Neural progenitor cell (in vitro differentiated cells): ENCODE measurements around the gene TACR2. TPM values are rescaled to one million over a fixed set of nuclear protein-coding genes. Genes with fewer than 3 reads are reported as not detected.

Source experiments
- DNase-seq: peaks from one replicate; pipeline ENCODE4 v3.0.0-alpha.2; 2016; ENCODE audit warnings: low spot score
- H2AFZ ChIP-seq: fragments of 200-600 bp; sonication (generic); replicated peaks from 2 replicates; pipeline ENCODE4 v1.6.1; 2016; ENCODE audit warnings: antibody characterized with exemption
- H3F3A ChIP-seq: fragments of 200-600 bp; sonication (generic); 2 replicates; pipeline ENCODE4 v1.6.1; 2016; ENCODE audit warnings: antibody characterized with exemption, low read depth
- H3K27ac ChIP-seq: fragments of 200-600 bp; sonication (generic); 2 replicates; pipeline ENCODE4 v1.5.1; 2016; ENCODE audit warnings: mild to moderate bottlenecking
- H3K27me3 ChIP-seq: fragments of 200-600 bp; sonication (generic); 2 replicates; pipeline ENCODE4 v1.6.1; 2016; ENCODE audit warnings: mild to moderate bottlenecking, moderate library complexity
- H3K36me3 ChIP-seq: fragments of 200-600 bp; sonication (generic); 2 replicates; pipeline ENCODE4 v1.5.1; 2016
- H3K4me1 ChIP-seq: fragments of 200-600 bp; sonication (generic); 2 replicates; pipeline ENCODE4 v1.6.1; 2016; ENCODE audit warnings: mixed run types
- H3K4me2 ChIP-seq: fragments of 200-600 bp; sonication (generic); 2 replicates; pipeline ENCODE4 v1.6.1; 2016
- H3K4me3 ChIP-seq: fragments of 200-600 bp; sonication (generic); 2 replicates; pipeline ENCODE4 v1.5.1; 2016
- H3K79me2 ChIP-seq: fragments of 200-600 bp; sonication (generic); 2 replicates; pipeline ENCODE4 v1.6.1; 2016; ENCODE audit warnings: low read depth
- H3K9ac ChIP-seq: fragments of 200-600 bp; sonication (generic); 2 replicates; pipeline ENCODE4 v1.6.1; 2016
- H3K9me3 ChIP-seq: fragments of 200-600 bp; sonication (generic); 2 replicates; pipeline ENCODE4 v1.5.1; 2016; ENCODE audit warnings: low read depth
- H4K20me1 ChIP-seq: fragments of 200-600 bp; sonication (generic); 2 replicates; pipeline ENCODE4 v1.6.1; 2016; ENCODE audit warnings: low read depth
- H3K27ac Mint-ChIP-seq: 3 replicates; pipeline ENCODE4 v1.8.0; 2021; ENCODE audit warnings: mixed read lengths
- H3K27me3 Mint-ChIP-seq: 2 replicates; pipeline ENCODE4 v1.8.0; 2022; ENCODE audit warnings: low read depth, mild to moderate bottlenecking, inconsistent platforms, moderate library complexity, mixed read lengths; ENCODE audit not compliant: insufficient read depth
- H3K36me3 Mint-ChIP-seq: 3 replicates; pipeline ENCODE4 v1.8.0; 2021; ENCODE audit warnings: mixed read lengths
- H3K4me1 Mint-ChIP-seq: 3 replicates; pipeline ENCODE4 v1.8.0; 2021; ENCODE audit warnings: mixed read lengths
- H3K4me3 Mint-ChIP-seq: 3 replicates; pipeline ENCODE4 v1.8.0; 2021; ENCODE audit warnings: mild to moderate bottlenecking, moderate library complexity, mixed read lengths
- H3K9me3 Mint-ChIP-seq: 3 replicates; pipeline ENCODE4 v1.8.0; 2020; ENCODE audit warnings: mixed read lengths
- EZH2 ChIP-seq: fragments of 200-600 bp; sonication (generic); IDR thresholded peaks from 2 replicates; pipeline ENCODE4 v1.6.1; 2017; ENCODE audit warnings: antibody characterized with exemption, mild to moderate bottlenecking, moderate library complexity
- EZH2phosphoT487 ChIP-seq: fragments of 200-600 bp; sonication (generic); IDR thresholded peaks from 2 replicates; pipeline ENCODE4 v1.6.1; 2017; ENCODE audit warnings: antibody characterized with exemption
- total RNA-seq: library from RNA; depleted of rRNA; stranded (reverse); fragments of >200 nt; gene quantifications from 2 replicates; pipeline ENCODE4 v1.2.3, GENCODE V29; 2015; ENCODE audit warnings: low replicate concordance
- TF ChIP-seq, protein P1 (sequence below): fragments of 200-600 bp; sonication (generic); IDR thresholded peaks from 2 replicates; pipeline ENCODE4 v1.5.1; 2017; ENCODE audit warnings: antibody characterized with exemption, mild to moderate bottlenecking

Gene TACR2
- total RNA-seq, 1 donor from 2014 or later, result not detected

DNA sequence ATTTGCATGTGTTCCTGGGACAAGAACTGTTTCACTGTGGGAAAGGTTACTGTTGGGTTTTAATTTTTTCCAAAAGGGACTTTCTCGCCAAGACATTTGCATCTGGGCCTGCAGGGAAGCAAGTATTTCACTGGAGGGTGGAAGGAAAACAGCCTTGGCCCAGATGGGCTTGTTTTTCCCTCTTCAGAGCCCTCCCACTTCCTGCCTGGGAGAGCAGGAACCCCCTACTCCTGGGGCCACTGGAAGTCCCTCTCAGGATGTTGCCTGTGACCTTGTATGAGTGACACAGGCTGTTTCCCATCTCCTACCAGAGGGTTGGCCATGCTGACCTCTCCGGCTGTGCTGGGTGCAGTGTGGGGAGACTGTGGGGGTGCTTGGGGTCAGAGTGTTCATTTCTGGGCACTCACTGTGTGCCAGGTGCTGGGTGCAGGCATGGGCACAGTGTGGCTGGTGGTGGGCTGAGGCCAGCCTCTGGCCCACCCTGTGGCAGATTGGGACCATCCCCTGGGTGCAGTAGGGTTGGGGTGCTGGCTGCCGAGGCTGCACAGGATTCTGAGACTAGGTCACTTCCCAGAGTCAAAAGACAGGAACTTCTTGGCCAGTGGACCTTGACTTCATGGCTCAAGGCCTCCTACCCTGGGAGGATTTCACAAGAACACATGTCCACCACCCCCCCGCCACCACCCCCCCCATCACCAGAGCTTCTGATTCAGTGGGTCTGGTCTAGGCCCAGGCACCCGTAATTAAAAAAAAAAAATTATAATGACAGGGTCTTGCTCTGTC, 44.7 kb upstream of the TACR2 start:
- Histone ChIP-seq H3K27me3 (no peaks in the 10 kb centered on the region), H3K27ac (no peak overlapping the region), H2AFZ (no peak overlapping the region), H3K9me3 (no peaks in the 10 kb centered on the region), H3K36me3 (no peaks in the 10 kb centered on the region), H3K4me3 (no peak overlapping the region), H4K20me1 (no peaks in the 10 kb centered on the region), H3K9ac (no peak overlapping the region), H3K79me2 (no peaks in the 10 kb centered on the region), H3K4me1 (no peaks in the 10 kb centered on the region), H3K4me2 (no peak overlapping the region), H3F3A (no peaks in the 10 kb centered on the region)
- no peaks in the 10 kb centered on the region for H3K36me3 Mint-ChIP-seq
- TF ChIP-seq EZH2 (no peak), EZH2phosphoT487 (no peak)
- TF ChIP-seq, protein P1, sequence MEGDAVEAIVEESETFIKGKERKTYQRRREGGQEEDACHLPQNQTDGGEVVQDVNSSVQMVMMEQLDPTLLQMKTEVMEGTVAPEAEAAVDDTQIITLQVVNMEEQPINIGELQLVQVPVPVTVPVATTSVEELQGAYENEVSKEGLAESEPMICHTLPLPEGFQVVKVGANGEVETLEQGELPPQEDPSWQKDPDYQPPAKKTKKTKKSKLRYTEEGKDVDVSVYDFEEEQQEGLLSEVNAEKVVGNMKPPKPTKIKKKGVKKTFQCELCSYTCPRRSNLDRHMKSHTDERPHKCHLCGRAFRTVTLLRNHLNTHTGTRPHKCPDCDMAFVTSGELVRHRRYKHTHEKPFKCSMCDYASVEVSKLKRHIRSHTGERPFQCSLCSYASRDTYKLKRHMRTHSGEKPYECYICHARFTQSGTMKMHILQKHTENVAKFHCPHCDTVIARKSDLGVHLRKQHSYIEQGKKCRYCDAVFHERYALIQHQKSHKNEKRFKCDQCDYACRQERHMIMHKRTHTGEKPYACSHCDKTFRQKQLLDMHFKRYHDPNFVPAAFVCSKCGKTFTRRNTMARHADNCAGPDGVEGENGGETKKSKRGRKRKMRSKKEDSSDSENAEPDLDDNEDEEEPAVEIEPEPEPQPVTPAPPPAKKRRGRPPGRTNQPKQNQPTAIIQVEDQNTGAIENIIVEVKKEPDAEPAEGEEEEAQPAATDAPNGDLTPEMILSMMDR, result no peak
- DNase-seq, result no peak
- H3K9me3 Mint-ChIP-seq, result no peaks in the 10 kb centered on the region
- H3K4me3 Mint-ChIP-seq, result no peak overlapping the region
- peaks cover 11% of the 10 kb centered on the region for H3K27me3 Mint-ChIP-seq
- peak overlapping the region; percentile 66 for H3K27ac Mint-ChIP-seq
- H3K4me1 Mint-ChIP-seq, result peaks cover 30% of the 10 kb centered on the region

DNA sequence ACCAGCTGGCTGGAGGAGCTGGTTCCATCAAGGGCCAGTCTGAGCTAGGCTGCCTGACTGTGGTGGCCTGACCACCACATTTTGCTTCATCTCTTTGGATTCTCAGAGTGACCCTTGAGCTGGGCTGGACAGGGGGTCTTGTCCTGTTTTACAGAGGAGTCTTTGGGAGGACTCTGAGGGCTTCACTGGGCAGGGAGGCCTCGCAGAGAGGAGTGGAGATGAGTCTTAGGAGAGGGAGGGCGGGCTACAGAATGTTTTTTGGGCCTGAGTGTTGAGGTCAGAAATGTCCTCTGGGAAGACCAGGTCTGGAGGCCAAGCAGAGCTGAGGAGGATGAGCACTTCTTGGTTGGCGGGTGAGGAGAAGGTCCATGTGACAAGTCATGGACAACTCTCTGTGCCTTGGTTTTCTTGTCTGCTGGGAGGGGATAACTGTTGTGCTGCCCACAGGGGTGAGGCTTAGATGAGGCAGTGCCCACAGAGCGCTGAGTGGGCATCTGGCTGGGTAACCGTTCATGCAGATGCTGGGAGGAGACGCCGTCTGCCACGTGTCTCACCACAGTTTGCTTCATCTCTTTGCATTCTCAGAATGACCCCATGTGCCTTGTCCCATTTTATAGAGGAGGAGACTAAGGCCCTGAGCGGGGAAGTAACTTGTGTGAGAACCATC, 44.0 kb upstream of the TACR2 start:
- Mint-ChIP-seq H3K27ac (peak overlapping the region; percentile 66), H3K9me3 (no peaks in the 10 kb centered on the region), H3K4me3 (no peak overlapping the region), H3K36me3 (no peaks in the 10 kb centered on the region), H3K27me3 (peaks cover 8% of the 10 kb centered on the region), H3K4me1 (peaks cover 22% of the 10 kb centered on the region)
- Histone ChIP-seq H3K36me3 (no peaks in the 10 kb centered on the region), H3K27ac (no peak overlapping the region), H4K20me1 (no peaks in the 10 kb centered on the region), H3K4me3 (no peak overlapping the region), H3F3A (no peaks in the 10 kb centered on the region), H3K9me3 (no peaks in the 10 kb centered on the region), H2AFZ (no peak overlapping the region), H3K9ac (no peak overlapping the region), H3K4me1 (no peaks in the 10 kb centered on the region), H3K27me3 (no peaks in the 10 kb centered on the region), H3K79me2 (no peaks in the 10 kb centered on the region), H3K4me2 (no peak overlapping the region)
- no peak for DNase-seq
- TF ChIP-seq EZH2, result no peak
- TF ChIP-seq EZH2phosphoT487, result no peak
- TF ChIP-seq, protein P1, result no peak

DNA sequence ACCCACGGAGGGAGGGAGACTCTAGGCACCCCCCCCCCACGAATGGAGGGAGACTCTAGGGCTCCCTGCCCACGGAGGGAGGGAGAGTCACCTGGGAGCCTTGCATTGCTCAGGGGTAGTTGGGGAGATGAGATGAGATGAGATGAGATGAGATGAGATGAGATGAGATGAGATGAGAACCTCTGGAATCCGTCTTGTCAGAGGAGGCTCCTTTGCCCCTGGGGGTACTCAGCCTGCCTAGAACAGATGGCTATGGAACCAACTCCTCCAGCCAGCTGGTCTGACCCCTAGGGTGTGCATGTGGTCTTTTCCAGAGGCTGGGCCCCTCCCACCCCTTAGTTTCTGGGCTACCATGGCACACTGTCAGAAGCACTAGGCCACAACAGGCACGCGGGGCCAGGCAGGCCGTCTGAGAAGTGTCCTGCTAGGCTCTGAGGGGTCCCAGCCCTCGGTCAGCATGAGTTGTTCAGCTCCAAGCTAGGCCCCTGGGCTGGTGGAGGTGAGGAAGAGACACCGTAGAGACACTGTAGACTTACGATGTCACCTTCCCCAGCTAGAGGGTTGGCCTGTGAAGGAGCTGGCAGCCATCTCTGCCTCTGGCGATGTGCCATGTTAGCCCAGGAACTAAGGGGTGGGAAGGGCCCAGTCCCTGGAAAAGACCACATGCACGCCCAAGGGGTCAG, 43.3 kb upstream of the TACR2 start:
- no peak overlapping the region for H3K27ac ChIP-seq
- Mint-ChIP-seq H3K4me1 (peaks cover 17% of the 10 kb centered on the region), H3K9me3 (no peaks in the 10 kb centered on the region), H3K27me3 (peaks cover 6% of the 10 kb centered on the region), H3K27ac (no peak overlapping the region), H3K4me3 (no peak overlapping the region), H3K36me3 (no peaks in the 10 kb centered on the region)
- no peak overlapping the region for H3K9ac ChIP-seq
- H3K4me1 ChIP-seq, result no peaks in the 10 kb centered on the region
- H3F3A ChIP-seq, result no peaks in the 10 kb centered on the region
- no peaks in the 10 kb centered on the region for H3K79me2 ChIP-seq
- no peak for DNase-seq
- H3K36me3 ChIP-seq, result no peaks in the 10 kb centered on the region
- H4K20me1 ChIP-seq, result no peaks in the 10 kb centered on the region
- H3K4me3 ChIP-seq, result no peak overlapping the region
- H3K4me2 ChIP-seq, result no peak overlapping the region
- H3K27me3 ChIP-seq, result no peaks in the 10 kb centered on the region
- no peaks in the 10 kb centered on the region for H3K9me3 ChIP-seq
- H2AFZ ChIP-seq, result no peak overlapping the region
- no peak for TF ChIP-seq EZH2phosphoT487
- TF ChIP-seq, protein P1, result no peak
- no peak for TF ChIP-seq EZH2
